Prostate gland (tissue), 2 donors: ENCODE measurements around the gene SRP72.

Experiments
- POLR2A ChIP-seq: fragments of 450-650 bp; IDR thresholded peaks from one replicate; pipeline ENCODE4 v1.6.1; 2016; ENCODE audit warnings: antibody characterized with exemption, mild to moderate bottlenecking
- TF ChIP-seq, protein P1 (sequence below), 4 experiments: fragments of 200-600 bp in 2 of 4; fragments of 450-650 bp in 2 of 4; sonication (generic) in 2 of 4; IDR thresholded peaks; 1 replicate in 3 of 4; 2 replicates in 1 of 4; pipeline ENCODE4 v1.5.1; 2016 to 2019; ENCODE audit warnings: antibody characterized with exemption in 4 of 4, mild to moderate bottlenecking in 2 of 4, moderate library complexity in 2 of 4

- no peak for TF ChIP-seq POLR2A
- TF ChIP-seq, protein P1, sequence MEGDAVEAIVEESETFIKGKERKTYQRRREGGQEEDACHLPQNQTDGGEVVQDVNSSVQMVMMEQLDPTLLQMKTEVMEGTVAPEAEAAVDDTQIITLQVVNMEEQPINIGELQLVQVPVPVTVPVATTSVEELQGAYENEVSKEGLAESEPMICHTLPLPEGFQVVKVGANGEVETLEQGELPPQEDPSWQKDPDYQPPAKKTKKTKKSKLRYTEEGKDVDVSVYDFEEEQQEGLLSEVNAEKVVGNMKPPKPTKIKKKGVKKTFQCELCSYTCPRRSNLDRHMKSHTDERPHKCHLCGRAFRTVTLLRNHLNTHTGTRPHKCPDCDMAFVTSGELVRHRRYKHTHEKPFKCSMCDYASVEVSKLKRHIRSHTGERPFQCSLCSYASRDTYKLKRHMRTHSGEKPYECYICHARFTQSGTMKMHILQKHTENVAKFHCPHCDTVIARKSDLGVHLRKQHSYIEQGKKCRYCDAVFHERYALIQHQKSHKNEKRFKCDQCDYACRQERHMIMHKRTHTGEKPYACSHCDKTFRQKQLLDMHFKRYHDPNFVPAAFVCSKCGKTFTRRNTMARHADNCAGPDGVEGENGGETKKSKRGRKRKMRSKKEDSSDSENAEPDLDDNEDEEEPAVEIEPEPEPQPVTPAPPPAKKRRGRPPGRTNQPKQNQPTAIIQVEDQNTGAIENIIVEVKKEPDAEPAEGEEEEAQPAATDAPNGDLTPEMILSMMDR (IDR thresholded peaks at IDR 0.05): no peak
Observed at GRCh38 chr4:56460085-56460484, 7.3 kb upstream of the SRP72 start.
